Endothelial cell (in vitro differentiated cells): Measurements from ENCODE around the gene LRRC45. TPM values are rescaled to one million over a fixed set of nuclear protein-coding genes. Genes with fewer than 3 reads are reported as not detected.

Source experiments
- DNase-seq: peaks from one replicate; pipeline ENCODE4 v3.0.0; 2021; ENCODE audit warnings: low spot score
- H3K27ac Mint-ChIP-seq: one replicate; pipeline ENCODE4 v1.8.0; 2021; ENCODE audit warnings: mixed read lengths, inconsistent platforms; ENCODE audit not compliant: unreplicated experiment
- H3K27me3 Mint-ChIP-seq: one replicate; pipeline ENCODE4 v1.8.0; 2021; ENCODE audit warnings: mild to moderate bottlenecking, moderate library complexity, mixed read lengths, inconsistent platforms; ENCODE audit not compliant: unreplicated experiment
- H3K36me3 Mint-ChIP-seq: one replicate; pipeline ENCODE4 v1.8.0; 2021; ENCODE audit warnings: mild to moderate bottlenecking, low read depth, mixed read lengths, inconsistent platforms; ENCODE audit not compliant: unreplicated experiment
- H3K4me1 Mint-ChIP-seq: one replicate; pipeline ENCODE4 v1.8.0; 2021; ENCODE audit warnings: mild to moderate bottlenecking, mixed read lengths, inconsistent platforms; ENCODE audit not compliant: unreplicated experiment
- H3K4me3 Mint-ChIP-seq: one replicate; pipeline ENCODE4 v1.8.0; 2021; ENCODE audit warnings: mild to moderate bottlenecking, mixed read lengths, inconsistent platforms; ENCODE audit not compliant: unreplicated experiment
- H3K9me3 Mint-ChIP-seq: one replicate; pipeline ENCODE4 v1.8.0; 2021; ENCODE audit warnings: mixed read lengths, inconsistent platforms; ENCODE audit not compliant: unreplicated experiment
- CTCF ChIP-seq: fragments of 200-600 bp; sonication (generic); IDR thresholded peaks from one replicate; pipeline ENCODE4 v1.5.0; 2021; ENCODE audit warnings: antibody characterized with exemption; ENCODE audit not compliant: unreplicated experiment
- total RNA-seq: library from RNA; stranded (reverse); fragmentation: NEBNext Ultra II Directional; extraction: Animal tissue kit (Norgen Biotek cat#: 25700); gene quantifications from one replicate; pipeline ENCODE4 v1.2.1, GENCODE V29; 2021; ENCODE audit not compliant: unreplicated experiment

Gene LRRC45
- total RNA-seq, 1 donor from 2014 or later = 12.2 TPM

GRCh38 chr17:82008258-82008940 is 14.7 kb upstream of the LRRC45 start:
- TF ChIP-seq CTCF = no peak
- DNase-seq = no peak
- no peaks in the 10 kb centered on the region for H3K36me3 Mint-ChIP-seq
- no peak overlapping the region for H3K27ac Mint-ChIP-seq
- peaks cover 4% of the 10 kb centered on the region for H3K4me1 Mint-ChIP-seq
- peaks cover 8% of the 10 kb centered on the region for H3K27me3 Mint-ChIP-seq
- H3K4me3 Mint-ChIP-seq = peak overlapping the region; percentile 37
- no peaks in the 10 kb centered on the region for H3K9me3 Mint-ChIP-seq

GRCh38 chr17:82008941-82009405 is 14.1 kb upstream of the LRRC45 start:
- no peak for TF ChIP-seq CTCF
- no peak overlapping the region for H3K4me3 Mint-ChIP-seq
- peaks cover 4% of the 10 kb centered on the region for H3K4me1 Mint-ChIP-seq

GRCh38 chr17:82009413-82009812 is 13.7 kb upstream of the LRRC45 start:
- TF ChIP-seq CTCF = no peak
- Mint-ChIP-seq H3K4me1 (peaks cover 4% of the 10 kb centered on the region), H3K27ac (no peak overlapping the region), H3K4me3 (no peak overlapping the region), H3K9me3 (no peaks in the 10 kb centered on the region), H3K27me3 (peaks cover 8% of the 10 kb centered on the region), H3K36me3 (no peaks in the 10 kb centered on the region)
- DNase-seq = no peak

More at GRCh38 chr17:82008941-82009405, 14.1 kb upstream of the LRRC45 start:
- no peak for DNase-seq
- Mint-ChIP-seq H3K36me3 (no peaks in the 10 kb centered on the region), H3K27me3 (peaks cover 8% of the 10 kb centered on the region), H3K27ac (no peak overlapping the region), H3K9me3 (no peaks in the 10 kb centered on the region)

- H3K36me3 Mint-ChIP-seq = no peaks in the 10 kb centered on the region
- H3K4me3 Mint-ChIP-seq = no peak overlapping the region
- no peak for TF ChIP-seq CTCF
- peaks cover 4% of the 10 kb centered on the region for H3K4me1 Mint-ChIP-seq
- no peak overlapping the region for H3K27ac Mint-ChIP-seq
- no peak for DNase-seq
- H3K9me3 Mint-ChIP-seq = no peaks in the 10 kb centered on the region
- peaks cover 7% of the 10 kb centered on the region for H3K27me3 Mint-ChIP-seq
Observed at GRCh38 chr17:82010575-82011525, 12.3 kb upstream of the LRRC45 start.
